Kidney glomerular epithelial cell (primary cell): ENCODE measurements around the gene GGA3.
"Not testable (repeated sequence)": the region's sequence is repeated elsewhere in the genome, so short reads cannot be mapped to it uniquely, and the experiment has no call there.

Source experiments
- DNase-seq: peaks from one replicate; lab custom pipeline; 2025; lab: John Stamatoyannopoulos, UW

Gene GGA3, protein sequence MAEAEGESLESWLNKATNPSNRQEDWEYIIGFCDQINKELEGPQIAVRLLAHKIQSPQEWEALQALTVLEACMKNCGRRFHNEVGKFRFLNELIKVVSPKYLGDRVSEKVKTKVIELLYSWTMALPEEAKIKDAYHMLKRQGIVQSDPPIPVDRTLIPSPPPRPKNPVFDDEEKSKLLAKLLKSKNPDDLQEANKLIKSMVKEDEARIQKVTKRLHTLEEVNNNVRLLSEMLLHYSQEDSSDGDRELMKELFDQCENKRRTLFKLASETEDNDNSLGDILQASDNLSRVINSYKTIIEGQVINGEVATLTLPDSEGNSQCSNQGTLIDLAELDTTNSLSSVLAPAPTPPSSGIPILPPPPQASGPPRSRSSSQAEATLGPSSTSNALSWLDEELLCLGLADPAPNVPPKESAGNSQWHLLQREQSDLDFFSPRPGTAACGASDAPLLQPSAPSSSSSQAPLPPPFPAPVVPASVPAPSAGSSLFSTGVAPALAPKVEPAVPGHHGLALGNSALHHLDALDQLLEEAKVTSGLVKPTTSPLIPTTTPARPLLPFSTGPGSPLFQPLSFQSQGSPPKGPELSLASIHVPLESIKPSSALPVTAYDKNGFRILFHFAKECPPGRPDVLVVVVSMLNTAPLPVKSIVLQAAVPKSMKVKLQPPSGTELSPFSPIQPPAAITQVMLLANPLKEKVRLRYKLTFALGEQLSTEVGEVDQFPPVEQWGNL

GRCh38 chr17:75261336-75262111, at the start of gene GGA3, which contains the start of gene MRPS7:
TSS of gene GGA3 (minus strand) at chr17:75261606. CDS start at chr17:75261587, 19 bp downstream.
TSS of gene MRPS7 (plus strand) at chr17:75261879. CDS start at chr17:75261901, 22 bp downstream.
- DNase-seq = peak; percentile 89

GRCh38 chr17:75308732-75309629, 47.6 kb upstream of the GGA3 start:
- no peak for DNase-seq

GRCh38 chr17:75307957-75308731, 46.7 kb upstream of the GGA3 start:
- no peak for DNase-seq

- DNase-seq = no peak
These were observed 40.2 kb upstream of the GGA3 start for GRCh38 chr17:75301502-75302206.

DNA sequence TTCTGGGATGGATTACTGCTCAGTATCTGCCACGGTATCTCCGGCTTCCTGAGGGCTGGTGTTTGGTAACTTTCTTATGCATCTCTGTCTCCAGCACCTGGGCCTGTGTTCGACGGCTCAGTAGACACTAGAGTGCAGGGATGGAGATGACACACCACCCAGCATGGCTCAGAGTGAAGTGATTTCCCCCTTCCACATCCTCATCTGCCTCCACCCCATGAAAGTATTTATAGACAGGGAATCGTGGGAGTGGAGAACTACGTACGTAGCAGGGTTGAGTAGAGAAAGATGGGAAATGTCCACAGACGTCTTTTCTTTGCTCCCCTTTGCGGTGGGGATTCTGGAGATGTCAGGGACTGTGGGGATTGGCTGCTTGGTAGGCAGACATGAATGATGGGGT, 39.6 kb upstream of the GGA3 start:
- DNase-seq = no peak

DNA sequence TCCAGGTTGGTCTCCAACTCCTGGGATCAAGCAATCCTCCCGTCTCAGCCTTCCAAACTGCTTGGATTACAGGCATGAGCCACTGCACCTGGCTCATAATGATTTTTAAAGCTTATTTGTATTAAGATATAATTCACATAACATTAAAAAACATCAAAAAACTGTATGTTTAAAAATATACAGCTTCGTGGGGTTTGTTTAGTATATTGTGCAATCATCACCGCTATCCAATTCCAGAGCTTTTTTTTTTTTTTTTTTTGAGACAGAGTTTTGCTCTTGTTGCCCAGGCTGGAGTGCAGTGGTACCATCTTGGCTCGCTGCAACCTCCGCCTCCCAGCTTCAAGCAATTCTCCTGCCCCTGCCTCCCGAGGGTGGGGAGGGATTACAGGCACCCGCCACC, 38.9 kb upstream of the GGA3 start:
- DNase-seq = no peak

DNA sequence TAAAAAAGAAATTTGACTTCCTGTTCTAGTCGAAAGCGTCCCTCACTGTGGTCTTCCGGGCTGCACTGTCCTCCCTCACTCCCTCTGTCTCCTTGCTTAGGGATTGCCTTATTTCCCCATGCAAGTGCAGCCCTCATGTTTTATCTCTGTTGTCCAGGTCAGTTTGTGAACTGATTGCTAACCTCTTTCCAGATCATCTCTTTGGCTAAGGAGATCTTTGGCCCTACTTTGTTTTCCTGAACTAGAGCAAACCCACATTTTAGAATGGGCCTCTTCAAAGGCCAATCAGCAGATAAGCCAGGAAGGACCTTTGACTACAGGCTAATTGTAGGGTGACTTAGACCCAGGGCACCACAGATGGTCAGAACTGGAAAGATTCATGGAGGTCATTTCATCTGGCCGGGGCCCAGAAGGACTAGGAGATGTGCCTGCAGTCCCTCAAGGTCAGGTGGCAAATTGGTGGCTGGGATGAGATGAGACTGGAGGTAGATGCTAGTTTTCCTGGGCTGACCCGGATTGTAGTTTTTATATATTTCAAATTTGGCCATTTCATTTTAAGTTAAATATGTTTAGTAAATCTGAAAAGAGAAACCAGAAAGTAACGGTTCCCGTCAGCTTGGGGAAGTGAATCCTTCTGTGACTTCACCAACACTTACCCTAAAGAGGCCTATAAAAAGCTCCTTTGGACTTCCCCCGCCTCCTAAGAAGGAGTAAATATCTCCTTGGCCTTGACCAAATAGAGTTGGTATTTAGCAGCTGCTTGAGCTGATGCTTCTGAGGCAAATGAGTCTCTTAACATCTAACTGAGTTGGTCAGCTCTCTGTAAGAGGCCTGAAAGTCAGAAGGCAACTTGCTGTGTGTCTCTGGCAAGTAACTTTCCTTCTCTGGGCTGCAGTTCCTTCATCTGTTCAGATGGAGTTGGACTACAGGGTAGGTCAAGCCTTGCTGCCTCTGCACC, 34.1 kb upstream of the GGA3 start:
- DNase-seq = no peak

- not testable (repeated sequence) for DNase-seq
These were observed 31.5 kb upstream of the GGA3 start for GRCh38 chr17:75292810-75293448.

GRCh38 chr17:75289832-75290337, 28.5 kb upstream of the GGA3 start:
- peak; percentile 38 for DNase-seq

- DNase-seq = peak; percentile 98
These were observed 27.9 kb upstream of the GGA3 start, which contains the start of gene SLC25A19 for GRCh38 chr17:75289115-75289831. TSS of gene SLC25A19 (minus strand) at chr17:75289433. CDS start at chr17:75286764, 2,669 bp downstream.

- DNase-seq = peak; percentile 45
These were observed 27.3 kb upstream of the GGA3 start for GRCh38 chr17:75288770-75289114.

DNA sequence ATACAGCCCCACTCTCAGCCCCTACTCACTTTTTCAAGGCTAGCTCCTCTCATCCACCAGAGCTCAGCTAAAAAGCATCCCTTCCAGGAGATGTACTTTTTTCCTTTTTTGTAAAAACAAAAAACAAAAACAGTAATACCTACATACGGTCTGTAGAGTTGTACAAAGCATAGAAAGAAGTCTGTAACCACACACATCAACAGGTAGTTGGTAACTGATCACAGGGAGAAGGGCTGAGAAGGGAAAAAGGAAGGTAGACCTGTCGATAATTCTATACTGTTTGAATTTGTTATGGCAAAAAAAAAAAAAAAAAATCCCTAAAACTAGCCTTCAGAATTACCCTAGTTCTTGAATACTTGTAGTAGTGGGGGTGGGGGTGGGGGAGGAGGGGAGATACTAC, 27.0 kb upstream of the GGA3 start:
- no peak for DNase-seq

DNA sequence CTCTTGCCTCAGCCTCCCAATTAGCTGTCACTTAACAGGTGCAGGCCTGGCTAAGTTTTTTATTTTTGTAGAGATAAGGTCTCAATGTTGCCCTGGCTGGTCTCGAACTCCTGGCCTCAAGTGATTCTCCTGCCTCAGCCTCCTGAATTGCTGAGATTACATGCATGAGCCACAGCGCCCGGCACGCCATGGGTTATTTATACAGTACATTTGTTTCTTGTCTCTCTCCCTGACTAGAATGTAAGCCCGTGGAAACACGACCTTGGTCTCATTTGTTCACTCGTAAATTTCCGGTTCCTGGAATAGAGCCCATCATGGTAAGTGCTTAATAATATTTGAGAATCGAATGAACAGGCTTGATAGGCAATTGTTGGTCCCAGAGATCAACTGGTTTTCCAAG, 25.8 kb upstream of the GGA3 start:
- DNase-seq = no peak

DNA sequence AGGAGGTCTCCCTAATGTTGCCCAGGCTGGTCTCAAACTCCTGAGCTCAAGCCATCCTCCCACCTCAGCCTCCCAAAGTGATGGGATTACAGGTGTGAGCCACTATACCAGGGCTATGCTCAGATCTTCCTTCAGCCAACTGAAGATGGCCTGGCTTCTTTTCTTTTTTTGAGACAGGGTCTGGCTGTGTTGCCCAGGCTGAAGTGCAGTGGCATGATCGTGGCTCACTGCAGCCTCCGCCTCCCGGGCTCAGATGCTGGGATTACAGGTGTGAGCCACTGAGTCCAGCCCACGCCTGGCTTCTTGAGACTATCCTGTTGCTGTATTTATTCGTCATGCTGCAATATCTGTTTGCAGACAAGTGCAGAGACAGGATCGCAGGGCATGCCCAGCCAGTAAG, 23.7 kb upstream of the GGA3 start:
- no peak for DNase-seq

DNA sequence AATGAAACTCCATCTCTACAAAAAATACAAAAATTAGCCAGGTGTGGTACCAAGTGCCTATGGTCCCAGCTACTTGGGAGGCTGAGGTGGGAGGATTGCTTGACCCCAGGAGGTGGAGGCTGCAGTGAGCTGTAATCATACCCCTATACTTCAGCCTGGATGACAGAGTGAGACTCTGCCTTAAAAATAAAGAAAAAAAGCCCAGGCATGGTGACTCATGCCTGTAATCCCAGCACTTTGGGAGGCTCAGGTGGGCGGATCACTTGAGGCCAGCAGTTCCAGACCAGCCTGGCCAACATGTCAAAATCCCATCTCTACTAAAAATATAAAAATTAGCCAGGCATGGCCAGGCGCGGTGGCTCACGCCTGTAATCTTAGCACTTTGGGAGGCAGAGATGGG, 18.8 kb upstream of the GGA3 start:
- DNase-seq = not testable (repeated sequence)

GRCh38 chr17:75277664-75278071, 16.3 kb upstream of the GGA3 start:
- no peak for DNase-seq

DNA sequence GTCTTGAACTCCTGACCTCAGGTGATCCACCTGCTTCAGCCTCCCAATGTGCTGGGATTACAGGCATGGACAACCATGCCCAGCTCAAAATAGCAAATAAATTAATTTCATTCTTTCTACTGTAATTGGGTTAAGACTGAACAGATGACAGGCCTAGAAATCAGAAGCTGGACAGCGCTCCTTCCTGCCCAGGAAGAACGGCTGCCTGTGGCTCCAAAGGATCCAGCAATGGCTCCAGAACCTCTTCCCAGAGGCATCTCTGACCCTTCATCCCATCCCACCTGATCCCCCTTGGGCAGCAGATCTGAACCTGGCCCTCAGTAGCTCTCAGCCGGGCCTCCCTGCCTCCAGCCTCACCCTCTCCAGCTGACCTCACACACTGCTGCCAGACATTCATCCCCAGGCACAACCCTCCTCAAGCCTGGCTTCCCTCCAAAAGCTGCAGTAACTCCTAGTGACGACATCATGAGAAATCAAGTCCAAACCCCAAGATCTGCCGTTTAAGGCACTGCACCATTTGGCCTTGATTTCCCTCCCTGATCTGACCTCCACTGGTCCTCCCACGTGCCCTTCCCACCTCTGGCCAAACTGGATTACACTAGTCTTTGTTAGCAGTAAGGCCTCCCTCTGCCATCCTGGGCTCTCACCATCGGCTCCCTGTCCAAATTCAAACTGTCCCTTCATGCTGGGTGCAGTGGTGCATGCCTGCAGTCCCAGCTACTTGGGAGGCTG, 12.7 kb upstream of the GGA3 start:
- no peak for DNase-seq
